Smooth muscle cell (in vitro differentiated cells): Measurements from ENCODE around the gene RAB2B. TPM values are rescaled to one million over a fixed set of nuclear protein-coding genes. Genes with fewer than 3 reads are reported as not detected.
A peak's percentile ranks its signal among the peaks of the same experiment; 100 is the strongest.

Source experiments
- DNase-seq: peaks from one replicate; lab custom pipeline; 2025; ENCODE audit not compliant: unreplicated experiment; lab: John Stamatoyannopoulos, UW
- H2AFZ ChIP-seq: fragments of 200-600 bp; sonication (generic); 2 replicates; pipeline ENCODE4 v1.6.0; 2016; ENCODE audit warnings: antibody characterized with exemption, low read depth, mild to moderate bottlenecking
- H3F3A ChIP-seq: fragments of 200-600 bp; sonication (generic); 2 replicates; pipeline ENCODE4 v1.6.0; 2017; ENCODE audit warnings: antibody characterized with exemption, low read depth
- H3K27ac ChIP-seq: fragments of 200-600 bp; sonication (generic); 2 replicates; pipeline ENCODE4 v1.5.1; 2016; ENCODE audit warnings: low read depth, mild to moderate bottlenecking
- H3K27me3 ChIP-seq: fragments of 200-600 bp; sonication (generic); 2 replicates; pipeline ENCODE4 v1.6.1; 2016; ENCODE audit warnings: low read depth, mild to moderate bottlenecking
- H3K36me3 ChIP-seq: fragments of 200-600 bp; sonication (generic); 2 replicates; pipeline ENCODE4 v1.5.1; 2016; ENCODE audit warnings: low read depth
- H3K4me1 ChIP-seq: fragments of 200-600 bp; sonication (generic); 2 replicates; pipeline ENCODE4 v1.5.1; 2016; ENCODE audit warnings: low read depth
- H3K4me2 ChIP-seq: fragments of 200-600 bp; sonication (generic); 2 replicates; pipeline ENCODE4 v1.6.0; 2016; ENCODE audit warnings: mild to moderate bottlenecking
- H3K4me3 ChIP-seq: fragments of 200-600 bp; sonication (generic); 2 replicates; pipeline ENCODE4 v1.5.1; 2016; ENCODE audit warnings: mild to moderate bottlenecking
- H3K79me2 ChIP-seq: fragments of 200-600 bp; sonication (generic); 2 replicates; pipeline ENCODE4 v1.6.0; 2016; ENCODE audit warnings: low read depth, mild to moderate bottlenecking
- H3K9ac ChIP-seq: fragments of 200-600 bp; sonication (generic); 2 replicates; pipeline ENCODE4 v1.6.0; 2016; ENCODE audit warnings: low read depth
- H3K9me3 ChIP-seq: fragments of 200-600 bp; sonication (generic); replicated peaks from 2 replicates; pipeline ENCODE4 v1.5.1; 2016; ENCODE audit warnings: low read depth
- H4K20me1 ChIP-seq: fragments of 200-600 bp; sonication (generic); 2 replicates; pipeline ENCODE4 v1.6.0; 2016; ENCODE audit warnings: low read depth
- CTCF ChIP-seq: fragments of 200-600 bp; sonication (generic); IDR thresholded peaks from 2 replicates; pipeline ENCODE4 v1.5.1; 2017; ENCODE audit warnings: borderline replicate concordance, mild to moderate bottlenecking, antibody characterized with exemption; ENCODE audit not compliant: insufficient read depth, poor library complexity, severe bottlenecking
- WGBS: methylation state at CpG from one replicate; pipeline ENCODE4 v1.1.7; 2016; ENCODE audit warnings: low lambda C conversion rate; 5-methylcytosine and 5-hydroxymethylcytosine counted together
- polyA plus RNA-seq: library from polyadenylated mRNA; unstranded; fragments of >200 nt; fragmentation: Nextera tagmentation; extraction: Ambion mirVana; gene quantifications from 2 replicates; pipeline ENCODE4 v1.2.1, GENCODE V29; 2016
- total RNA-seq: library from RNA; depleted of rRNA; stranded (reverse); fragments of >200 nt; gene quantifications from 2 replicates; pipeline ENCODE4 v1.2.3, GENCODE V29; 2014

RAB2B gene
- total and polyA plus RNA-seq, 2 experiments from 2014 or later: 15.4 to 30.4 TPM

- H3K9me3 ChIP-seq: no peaks in the 10 kb centered on the region
- 94% methylated on average over 1 of the region's 1 CpG for whole genome bisulfite sequencing
- no peaks in the 10 kb centered on the region for H3F3A ChIP-seq
- no peak overlapping the region for H3K27ac ChIP-seq
- DNase-seq: no peak
- no peak overlapping the region for H2AFZ ChIP-seq
- H3K79me2 ChIP-seq: peaks cover 22% of the 10 kb centered on the region
- no peak for TF ChIP-seq CTCF
- peaks cover 22% of the 10 kb centered on the region for H3K36me3 ChIP-seq
- no peak overlapping the region for H3K9ac ChIP-seq
- H3K27me3 ChIP-seq: no peaks in the 10 kb centered on the region
- no peak overlapping the region for H3K4me3 ChIP-seq
- H3K4me2 ChIP-seq: no peak overlapping the region
- no peaks in the 10 kb centered on the region for H3K4me1 ChIP-seq
- peaks cover 24% of the 10 kb centered on the region for H4K20me1 ChIP-seq
These were observed 9.9 kb upstream of the RAB2B start for GRCh38 chr14:21486640-21487087.

GRCh38 chr14:21476523-21476924 lies 235 bp downstream of the RAB2B start:
- WGBS: under 1% methylated on average over 23 of the region's 27 CpGs

GRCh38 chr14:21475767-21476522 lies 814 bp downstream of the RAB2B start:
- Histone ChIP-seq H3K9me3 (no peaks in the 10 kb centered on the region), H3K9ac (peak overlapping the region; percentile 87), H3K4me1 (peaks cover 17% of the 10 kb centered on the region), H3K27me3 (no peaks in the 10 kb centered on the region), H4K20me1 (no peaks in the 10 kb centered on the region), H3K4me3 (peak overlapping the region; percentile 86), H3F3A (no peaks in the 10 kb centered on the region), H3K79me2 (peaks cover 62% of the 10 kb centered on the region), H3K4me2 (peak overlapping the region; percentile 98), H2AFZ (peak overlapping the region; percentile 91), H3K27ac (peak overlapping the region; percentile 36), H3K36me3 (peaks cover 10% of the 10 kb centered on the region)
- no peak for DNase-seq
- no peak for TF ChIP-seq CTCF
- WGBS: 49% methylated on average over 10 of the region's 10 CpGs

More at GRCh38 chr14:21476523-21476924, 235 bp downstream of the RAB2B start:
- peaks cover 17% of the 10 kb centered on the region for H3K4me1 ChIP-seq
- peak overlapping the region; percentile 87 for H3K9ac ChIP-seq
- no peaks in the 10 kb centered on the region for H3F3A ChIP-seq
- no peaks in the 10 kb centered on the region for H3K9me3 ChIP-seq
- peak overlapping the region; percentile 86 for H3K4me3 ChIP-seq
- peak; percentile 88 for DNase-seq
- peaks cover 10% of the 10 kb centered on the region for H3K36me3 ChIP-seq
- H4K20me1 ChIP-seq: peaks cover 4% of the 10 kb centered on the region
- H2AFZ ChIP-seq: peak overlapping the region; percentile 91
- peaks cover 68% of the 10 kb centered on the region for H3K79me2 ChIP-seq
- peak overlapping the region; percentile 36 for H3K27ac ChIP-seq
- TF ChIP-seq CTCF: no peak
- no peaks in the 10 kb centered on the region for H3K27me3 ChIP-seq
- peak overlapping the region; percentile 98 for H3K4me2 ChIP-seq
